ENCODE results near the gene ERP44.
"Not testable (repeated sequence)": the region's sequence is repeated elsewhere in the genome, so short reads cannot be mapped to it uniquely, and the experiment has no call there.

ERP44 gene

DNA sequence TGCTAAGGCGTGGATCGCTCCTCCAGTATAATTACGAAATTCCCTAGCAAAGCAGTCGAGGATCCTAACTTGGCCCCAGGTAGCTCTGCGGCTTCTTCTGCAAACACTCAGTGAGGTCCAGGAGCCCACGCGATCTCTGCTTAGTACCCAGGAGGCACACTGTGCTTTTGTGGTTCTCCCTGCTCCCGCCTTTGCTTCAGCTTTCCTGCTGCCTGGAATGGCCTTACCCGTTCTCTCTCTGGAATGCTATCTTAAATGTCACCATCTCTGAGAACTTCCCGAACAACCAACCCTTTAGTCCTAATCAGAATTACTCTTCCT lies 882 bp upstream of the ERP44 start:
- DNase-seq: peak; percentile 47

DNA sequence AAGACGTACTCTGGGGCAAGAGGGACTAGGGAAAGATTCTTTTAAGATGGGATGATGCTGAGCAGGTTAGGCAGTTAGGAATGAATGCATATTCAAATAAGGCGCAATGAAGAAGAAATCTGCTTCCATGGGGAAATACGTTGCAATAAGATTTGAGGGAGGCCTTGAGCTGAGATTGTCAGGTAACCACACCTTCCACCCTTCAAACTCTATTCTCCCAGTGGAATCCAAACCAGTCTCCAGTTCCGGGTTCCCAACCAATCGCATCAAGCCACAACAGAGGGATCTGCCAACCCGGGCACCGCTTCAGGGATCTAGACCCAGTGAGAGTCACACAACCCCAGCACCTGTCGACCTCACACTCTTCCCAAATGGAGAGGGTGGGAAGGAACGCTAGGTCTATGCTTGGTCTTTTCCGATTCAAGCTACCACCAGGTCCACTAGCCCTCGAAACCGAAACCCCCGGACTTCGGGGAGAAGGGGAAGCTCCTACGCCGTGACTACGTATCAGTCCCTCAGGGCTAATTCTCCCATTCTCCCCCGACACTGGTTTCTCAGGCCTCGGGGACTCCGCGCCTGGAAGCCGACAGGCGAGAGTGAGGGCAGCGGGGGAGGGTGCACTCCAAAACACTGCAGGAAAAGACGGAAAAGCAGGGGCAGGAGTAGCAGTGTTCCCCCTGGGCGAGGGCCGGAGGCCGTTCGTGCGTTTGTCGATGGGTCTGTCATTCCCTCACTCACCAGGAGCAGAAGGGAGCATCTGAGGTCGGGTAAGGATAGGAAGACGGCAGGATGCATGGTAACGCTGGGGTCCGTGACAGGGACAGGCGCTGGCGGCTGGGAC lies 534 bp downstream of the ERP44 start:
- DNase-seq: peak; percentile 48

DNA sequence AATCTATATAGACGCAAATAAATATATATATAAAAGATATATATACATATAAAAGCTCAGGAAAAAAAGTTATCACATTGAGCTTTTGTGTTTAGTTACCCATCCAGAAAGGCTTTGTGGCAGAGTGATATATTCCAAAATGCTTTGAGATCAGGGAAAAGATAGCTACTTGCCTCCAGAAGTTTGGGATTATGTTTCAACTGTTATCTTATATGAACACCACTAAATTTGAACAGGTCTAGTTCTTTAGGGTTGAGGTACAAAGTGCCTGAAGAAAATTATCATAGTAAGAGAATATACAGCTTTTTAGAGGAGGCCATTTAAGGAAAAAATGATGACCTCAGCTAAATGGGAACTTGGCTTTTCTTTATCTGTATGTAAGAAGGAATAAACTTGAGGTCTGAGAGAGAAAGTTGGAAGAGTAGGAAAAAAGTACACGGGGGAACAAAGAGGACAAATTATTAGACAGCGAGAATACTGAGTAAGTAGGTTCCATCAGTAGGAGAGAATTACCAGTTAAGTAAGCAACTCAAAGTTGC lies 2.4 kb downstream of the ERP44 start:
- DNase-seq: no peak

DNA sequence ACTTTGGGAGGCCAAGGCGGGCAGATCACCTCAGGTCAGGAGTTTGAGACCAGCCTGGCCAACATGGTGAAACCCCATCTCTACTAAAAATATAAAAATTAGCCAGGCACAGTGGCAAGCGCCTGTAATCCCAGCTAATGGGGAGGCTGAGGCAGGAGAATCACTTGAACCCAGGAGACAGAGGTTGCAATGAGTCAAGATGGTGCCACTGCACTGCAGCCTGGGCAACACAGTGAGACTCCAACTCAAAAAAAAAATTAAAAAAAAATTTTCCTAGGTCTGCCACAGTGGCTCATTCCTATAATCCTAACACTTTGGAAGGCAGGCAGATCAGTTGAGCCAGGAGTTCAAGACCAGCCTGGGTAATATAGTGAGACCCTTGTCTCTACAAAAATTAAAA lies 4.4 kb downstream of the ERP44 start:
- DNase-seq: not testable (repeated sequence)

DNA sequence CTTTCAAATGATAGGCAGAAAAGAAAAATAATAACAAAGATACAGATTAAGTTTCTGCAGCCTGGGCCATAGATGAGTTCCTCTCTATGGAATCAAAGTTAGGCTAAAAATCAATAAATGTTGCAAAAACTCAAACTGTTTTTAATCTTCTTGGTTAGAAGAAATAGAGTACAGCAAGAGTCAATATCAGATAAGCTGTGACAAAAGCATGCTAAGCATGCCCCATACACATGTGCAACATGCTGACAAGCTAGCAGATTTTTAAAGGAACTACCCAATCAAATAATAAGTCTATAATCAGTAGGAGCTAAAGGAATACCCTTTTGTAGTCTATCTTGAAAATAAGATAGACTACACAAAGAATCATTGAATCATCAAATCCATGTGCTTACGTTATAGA lies 6.7 kb downstream of the ERP44 start:
- no peak for DNase-seq

DNA sequence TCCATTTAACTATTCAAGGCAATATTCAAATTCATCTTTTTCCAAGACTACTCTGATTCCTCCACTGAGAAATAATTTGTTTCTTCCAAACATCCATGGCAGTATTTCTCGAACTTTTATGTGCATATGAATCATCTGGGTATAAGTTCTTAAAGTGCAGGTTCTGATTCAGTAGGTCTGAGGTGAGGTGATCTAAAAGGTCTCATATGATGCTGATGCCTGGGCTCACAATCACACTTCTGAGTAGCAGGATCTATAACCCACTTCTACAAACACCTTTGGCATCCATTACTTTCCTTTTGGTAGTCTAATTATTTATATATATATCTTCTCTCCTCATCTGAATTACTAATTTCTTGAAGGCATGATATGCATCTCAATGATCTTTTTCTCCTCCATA lies 7.2 kb downstream of the ERP44 start:
- no peak for DNase-seq

DNA sequence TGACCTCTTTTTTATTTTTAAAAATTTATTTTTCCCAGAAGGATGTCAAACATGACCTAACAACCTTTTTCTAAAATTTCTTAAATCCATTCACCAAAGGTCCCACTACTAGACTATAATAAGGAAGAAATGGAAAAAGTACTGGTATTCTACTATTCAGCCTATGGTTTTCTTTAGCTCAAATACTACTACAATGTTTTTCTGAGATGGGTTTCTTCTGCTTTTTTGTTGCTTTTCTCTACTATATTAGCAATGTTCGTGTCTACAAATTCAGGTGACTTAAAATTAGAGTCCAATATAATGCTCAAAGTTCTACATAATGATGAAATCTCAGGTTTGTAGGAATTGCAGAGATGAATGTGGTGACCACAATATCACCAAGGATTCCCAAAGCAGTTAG lies 7.9 kb downstream of the ERP44 start:
- no peak for DNase-seq

DNA sequence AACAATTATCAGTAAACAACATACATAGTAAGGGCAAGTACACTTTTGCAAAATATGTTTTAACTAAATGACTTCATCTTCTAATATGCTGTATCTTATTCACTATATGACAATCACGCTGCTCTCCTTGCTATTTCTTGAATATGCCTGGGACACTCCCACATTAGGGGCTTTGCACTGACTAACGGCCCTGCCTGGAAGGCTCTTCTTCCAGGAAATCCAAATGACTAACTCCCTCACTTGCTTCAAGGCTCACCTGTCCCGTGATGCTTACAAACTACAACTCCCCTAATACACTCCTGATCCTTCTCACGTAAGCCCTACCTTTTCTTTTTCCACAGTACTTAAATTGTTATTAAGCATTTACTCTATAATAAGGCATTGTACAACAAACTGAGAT lies 10.6 kb downstream of the ERP44 start:
- DNase-seq: no peak

DNA sequence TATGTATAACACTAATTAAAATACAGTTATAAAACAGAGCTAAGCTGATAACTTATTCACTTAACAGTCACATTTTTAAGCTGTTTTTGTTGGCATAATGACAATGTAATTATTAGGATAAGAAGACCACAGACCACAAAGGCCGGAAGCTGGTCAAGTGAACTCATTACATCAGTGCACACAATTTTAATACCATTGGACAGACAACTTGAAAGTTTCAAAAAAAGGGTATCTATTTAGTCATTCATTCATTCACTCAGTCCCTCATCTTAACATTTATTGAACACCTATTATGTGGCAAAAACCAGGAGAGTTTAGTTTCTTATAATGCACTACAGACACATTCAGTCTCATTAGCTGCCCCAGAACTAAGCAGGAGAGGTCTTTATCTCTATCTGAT lies 11.6 kb downstream of the ERP44 start:
- DNase-seq: no peak

DNA sequence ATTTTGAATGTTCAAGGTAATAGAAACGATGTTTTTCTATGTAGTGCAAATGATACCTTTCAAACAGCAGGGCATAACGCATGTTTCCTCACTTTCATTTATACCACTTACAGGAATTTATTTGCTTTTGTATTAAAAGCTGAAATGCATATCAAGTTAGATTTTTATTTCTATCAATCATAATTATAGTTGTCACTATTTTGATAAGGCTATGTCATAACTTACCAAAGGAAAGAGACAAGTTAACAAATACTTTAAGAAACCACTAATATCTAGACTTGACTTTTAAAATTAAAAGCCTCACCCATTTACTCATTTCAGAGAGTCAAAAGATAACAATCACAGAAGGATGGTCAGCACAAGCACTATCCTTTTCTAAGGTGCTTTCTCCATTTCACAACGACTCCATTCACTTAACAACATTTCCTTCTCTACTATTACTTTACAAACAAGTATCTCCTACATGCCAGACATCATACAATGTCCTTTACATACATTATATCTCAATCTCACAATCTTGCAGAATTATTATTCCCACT lies 12.6 kb downstream of the ERP44 start:
- no peak for DNase-seq

DNA sequence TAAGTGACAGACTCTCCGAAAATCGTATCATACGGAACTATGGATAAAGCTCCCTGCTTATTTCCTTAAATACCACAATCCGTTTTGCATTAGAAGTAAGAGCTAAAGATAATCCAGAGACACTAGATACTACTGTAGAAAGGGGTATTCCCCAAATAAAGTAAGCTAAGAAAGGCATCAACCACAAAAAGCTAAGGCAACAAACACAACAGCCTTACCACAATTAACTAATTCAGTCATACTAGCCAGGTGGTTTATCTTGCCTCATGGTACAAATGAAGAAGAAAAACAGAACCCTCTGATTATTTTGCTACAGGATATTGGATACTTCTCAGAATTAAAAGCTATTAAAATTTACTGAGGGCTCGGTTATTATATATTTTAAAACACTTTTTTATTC lies 14.1 kb downstream of the ERP44 start:
- no peak for DNase-seq

DNA sequence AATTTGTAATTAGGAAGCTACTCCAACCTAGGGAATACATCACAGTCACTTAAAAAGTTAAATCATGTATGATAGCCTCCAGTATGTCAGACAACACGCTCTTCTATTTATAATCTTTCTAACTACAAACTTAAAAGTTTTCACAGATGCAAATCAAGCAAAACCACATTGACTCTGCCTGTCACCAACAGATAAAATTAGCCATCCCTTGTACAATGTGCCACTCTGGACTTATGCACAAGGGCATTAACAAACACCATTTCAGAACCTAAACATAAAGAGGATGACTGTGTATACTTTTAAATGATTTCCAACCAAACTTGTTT lies 14.7 kb downstream of the ERP44 start:
- no peak for DNase-seq

DNA sequence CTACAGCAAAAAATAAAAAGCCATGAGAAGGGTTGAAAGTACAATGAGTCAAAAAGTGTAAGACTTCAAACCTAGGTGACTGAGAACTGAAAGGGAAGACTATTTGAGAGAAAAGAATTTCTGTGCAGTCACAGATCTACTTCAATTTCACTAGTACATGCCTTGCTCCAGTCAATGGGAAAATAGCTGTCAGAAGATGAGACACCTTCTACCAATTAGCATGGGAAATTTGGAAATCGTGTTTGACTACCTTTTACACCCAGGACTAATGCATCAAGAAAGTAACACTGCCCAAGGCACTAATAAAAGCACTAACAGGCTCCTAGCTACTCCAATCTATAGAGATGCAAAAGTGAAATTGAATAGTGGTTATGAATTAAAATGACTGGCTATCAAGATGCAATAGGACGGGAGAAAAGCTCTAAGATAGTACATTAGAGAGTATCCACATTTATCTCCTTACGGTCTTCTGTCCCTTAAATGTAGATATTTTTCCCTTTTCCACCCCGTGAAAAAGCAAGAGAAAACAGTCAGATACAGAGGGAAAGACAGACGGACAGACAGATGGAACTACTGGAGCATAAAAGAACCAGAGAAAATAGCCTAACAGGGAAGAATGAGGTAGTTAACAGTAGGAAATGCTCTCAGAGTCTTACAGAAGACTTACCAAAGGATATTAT lies 15.2 kb downstream of the ERP44 start:
- no peak for DNase-seq

DNA sequence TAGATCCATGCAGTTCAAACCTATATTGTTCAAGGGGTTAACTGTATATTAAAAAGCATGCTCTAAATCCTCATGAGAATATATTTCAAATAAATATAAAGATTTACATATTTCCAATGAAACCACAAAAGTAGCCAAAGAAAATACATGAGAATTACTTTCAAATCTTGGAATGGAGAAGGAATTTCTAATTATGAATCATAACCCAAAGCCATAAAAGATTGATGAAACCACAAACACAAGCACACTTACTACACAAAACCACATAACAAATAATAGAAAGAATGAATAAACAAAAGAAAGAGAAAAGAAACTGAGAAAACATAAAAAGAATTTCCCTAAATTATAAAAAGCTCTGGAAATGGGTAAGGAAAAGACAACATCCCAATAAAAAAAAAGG lies 16.0 kb downstream of the ERP44 start:
- DNase-seq: no peak

DNA sequence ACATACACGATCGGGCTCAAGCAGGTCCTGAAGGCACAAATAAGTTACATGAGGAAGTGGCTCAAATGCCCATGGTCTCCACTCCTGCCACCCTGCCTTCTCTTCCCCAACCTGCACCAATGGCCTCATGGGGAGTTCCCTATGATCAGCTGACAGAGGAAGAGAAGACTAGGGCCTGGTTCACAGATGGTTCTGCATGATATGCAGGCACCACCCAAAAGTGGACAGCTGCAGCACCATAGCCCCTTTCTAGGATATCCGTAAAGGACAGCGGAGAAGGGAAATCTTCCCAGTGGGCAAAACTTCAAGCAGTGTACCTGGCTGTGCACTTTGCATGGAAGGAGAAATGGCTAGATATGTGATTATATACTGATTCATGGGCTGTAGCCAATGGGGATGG lies 22.5 kb downstream of the ERP44 start:
- not testable (repeated sequence) for DNase-seq

DNA sequence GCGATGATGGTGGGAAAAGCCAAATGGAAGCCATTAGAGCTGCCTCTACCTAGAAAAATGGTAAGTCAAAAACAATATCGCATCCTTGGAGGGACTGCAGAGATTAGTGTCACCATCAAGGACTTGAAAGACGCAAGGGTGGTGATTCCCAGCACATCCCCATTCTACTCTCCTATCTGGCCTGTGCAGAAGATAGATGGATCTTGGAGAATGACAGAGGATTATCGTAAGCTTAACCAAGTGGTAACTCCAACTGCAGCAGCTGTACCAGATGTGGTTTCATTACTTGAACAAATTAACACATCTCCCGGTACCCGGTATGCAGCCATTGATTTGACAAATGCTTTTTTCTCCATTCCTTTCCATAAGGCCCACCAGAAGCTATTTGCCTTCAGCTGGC lies 23.8 kb downstream of the ERP44 start:
- DNase-seq: no peak

DNA sequence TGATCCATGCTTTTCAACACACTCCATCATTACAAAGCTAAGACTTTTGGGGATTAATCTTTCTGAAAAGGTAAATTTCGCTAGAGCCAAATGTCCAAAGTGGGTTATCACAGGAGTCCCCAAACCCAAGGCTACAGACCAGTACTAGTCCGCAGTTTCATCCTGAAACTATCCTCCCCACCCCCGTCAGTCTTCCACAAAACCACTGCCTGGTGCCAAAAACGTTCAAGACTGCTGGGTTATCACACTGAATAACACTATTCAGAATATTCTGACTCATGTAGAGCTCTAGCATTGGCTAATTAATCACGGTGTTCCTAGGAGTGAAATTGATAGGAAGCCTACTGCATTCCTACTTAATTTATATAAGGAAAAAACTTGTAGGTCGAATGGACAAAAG lies 24.7 kb downstream of the ERP44 start:
- DNase-seq: no peak

DNA sequence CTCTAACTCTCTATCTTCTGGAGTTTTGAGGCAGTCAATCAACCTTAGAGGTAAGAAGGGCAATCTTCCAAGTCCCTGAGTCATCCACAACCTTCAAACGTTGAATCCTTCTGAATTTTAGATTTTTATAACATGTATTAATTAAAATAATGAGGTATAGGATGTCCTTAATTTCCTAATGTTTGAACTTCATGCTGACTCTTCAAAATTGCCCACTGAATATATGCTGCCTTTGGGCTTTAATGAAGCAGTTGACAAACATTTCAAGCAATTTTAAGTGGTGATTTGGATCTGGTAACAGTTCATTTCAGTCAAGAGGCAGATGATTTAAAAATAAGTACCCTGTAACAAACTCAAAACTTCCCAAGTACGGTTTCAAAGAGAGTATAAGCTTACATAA lies 26.0 kb downstream of the ERP44 start:
- DNase-seq: no peak

DNA sequence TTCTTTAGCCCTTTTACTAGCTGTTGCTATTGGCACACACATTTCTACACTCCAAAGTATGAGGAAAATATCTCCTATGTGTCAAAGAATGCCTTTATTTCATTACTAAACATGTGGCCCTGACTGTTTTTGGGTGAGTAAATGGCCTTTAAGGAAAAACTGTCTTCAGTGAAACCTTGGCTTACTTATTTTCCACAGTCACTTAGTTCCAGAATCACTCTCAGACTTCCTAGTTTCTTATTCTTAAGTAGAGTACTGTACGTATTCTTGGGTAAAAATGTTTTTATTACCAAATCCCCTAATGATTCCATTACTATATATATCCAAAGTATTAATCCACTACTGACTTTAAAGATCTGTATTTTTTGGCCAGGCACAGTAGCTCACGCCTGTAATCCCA lies 27.5 kb downstream of the ERP44 start:
- DNase-seq: no peak

DNA sequence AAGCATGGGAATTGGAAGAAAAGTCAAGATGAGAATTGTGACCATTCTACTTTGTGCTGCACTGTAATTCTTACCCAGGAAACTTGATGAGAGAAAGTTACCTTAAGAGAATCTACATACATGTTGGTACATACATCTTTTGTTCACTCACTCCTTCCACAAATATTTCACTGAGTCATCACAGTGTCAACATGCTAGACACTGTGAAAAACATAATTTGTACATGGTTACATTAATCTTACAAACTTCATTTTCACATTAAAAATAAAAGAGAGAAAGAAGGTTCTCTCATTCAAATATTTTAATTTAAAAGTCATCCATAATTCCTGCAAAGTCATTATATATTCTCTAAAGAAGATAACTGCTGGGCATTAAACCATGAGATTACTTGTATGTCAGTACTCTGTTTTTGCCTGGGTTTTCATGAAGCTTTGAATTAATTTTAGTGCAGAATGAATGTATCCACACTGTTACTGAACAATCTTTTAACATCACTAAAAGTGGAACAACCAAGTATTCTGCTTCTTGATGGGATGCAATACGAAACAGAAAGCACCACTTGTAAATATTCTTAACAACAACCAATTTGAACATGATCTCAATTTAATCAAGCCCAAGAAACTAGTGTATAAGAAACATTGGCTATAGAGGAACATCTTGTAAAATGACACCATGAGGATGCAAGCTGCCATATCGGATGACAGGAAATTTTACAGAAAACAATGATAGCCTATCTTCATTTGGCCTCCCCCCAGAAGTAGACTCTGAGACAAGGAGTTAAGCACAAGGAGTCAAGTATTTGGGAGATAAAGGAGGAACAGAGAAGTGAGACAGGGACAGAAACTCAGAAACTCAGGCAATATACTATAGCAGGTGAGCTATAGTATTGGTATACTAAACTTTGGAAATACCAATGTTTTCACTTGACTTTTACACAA lies 28.4 kb downstream of the ERP44 start:
- no peak for DNase-seq

DNA sequence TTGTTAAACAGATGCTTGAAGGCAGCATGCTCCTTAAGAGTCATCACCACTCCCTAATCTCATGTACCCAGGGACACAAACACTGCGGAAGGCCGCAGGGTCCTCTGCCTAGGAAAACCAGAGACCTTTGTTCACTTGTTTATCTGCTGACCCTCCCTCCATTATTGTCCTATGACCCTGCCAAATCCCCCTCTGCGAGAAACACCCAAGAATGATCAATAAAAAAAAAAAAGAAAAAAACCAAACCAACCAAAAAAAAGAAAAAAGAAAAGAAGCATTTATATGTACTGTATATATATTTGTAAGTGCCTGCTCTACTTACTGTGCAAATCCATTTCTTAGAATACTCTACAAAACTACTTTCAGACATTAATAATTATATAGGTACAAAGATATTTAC lies 29.7 kb downstream of the ERP44 start:
- not testable (repeated sequence) for DNase-seq

DNA sequence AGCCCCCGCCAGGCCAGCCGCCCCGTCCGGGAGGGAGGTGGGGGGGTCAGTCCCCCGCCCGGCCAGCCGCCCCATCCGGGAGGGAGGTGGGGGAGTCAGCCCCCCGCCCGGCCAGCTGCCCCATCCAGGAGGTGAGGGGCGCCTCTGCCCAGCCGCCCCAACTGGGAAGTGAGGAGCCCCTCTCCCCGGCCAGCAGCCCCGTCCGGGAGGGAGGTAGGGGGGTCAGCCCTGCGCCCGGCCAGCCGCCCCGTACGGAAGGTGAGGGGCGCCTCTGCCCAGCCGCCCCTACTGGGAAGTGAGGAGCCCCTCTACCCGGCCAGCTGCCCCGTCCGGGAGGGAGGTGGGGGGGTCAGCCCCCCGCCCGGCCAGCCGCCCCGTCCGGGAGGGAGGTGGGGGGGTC lies 30.8 kb downstream of the ERP44 start:
- not testable (repeated sequence) for DNase-seq

DNA sequence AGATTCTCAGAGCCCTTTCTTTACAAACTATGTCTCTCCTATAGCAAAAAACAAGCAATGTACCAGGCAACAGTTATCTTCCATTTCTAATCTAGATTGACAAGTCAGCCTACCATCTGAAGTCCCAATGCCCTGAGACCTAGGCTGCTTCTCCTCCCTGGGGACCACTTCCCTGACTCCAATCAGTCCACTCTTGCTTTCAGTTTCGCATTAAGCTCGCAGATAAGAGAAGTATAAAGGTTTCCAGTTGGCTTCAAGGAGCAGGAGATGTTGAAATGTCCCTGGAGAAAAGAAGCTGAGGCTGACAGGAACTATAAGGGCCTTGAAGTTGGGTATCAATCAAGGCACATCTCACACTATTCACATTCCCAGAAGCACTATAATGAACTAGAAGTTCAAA lies 32.3 kb downstream of the ERP44 start:
- DNase-seq: no peak
